Panc1 (cell line): ENCODE measurements around the gene LACTB.

ENCODE experiments used
- POLR2AphosphoS5 ChIP-seq: IDR thresholded peaks from 2 replicates; pipeline ENCODE4 v1.6.1; 2012; ENCODE audit warnings: mild to moderate bottlenecking, low read depth, low read length, moderate library complexity
- REST ChIP-seq, 2 experiments: IDR thresholded peaks; 2 replicates each; pipeline ENCODE4 v1.6.1; 2011 to 2012; ENCODE audit warnings: low read depth in 2 of 2, control low read depth in 1 of 2, low read length in 1 of 2, mild to moderate bottlenecking in 1 of 2, moderate library complexity in 1 of 2; ENCODE audit not compliant: insufficient read depth in 1 of 2
- SIN3A ChIP-seq: IDR thresholded peaks from 2 replicates; pipeline ENCODE4 v1.6.1; 2012; ENCODE audit warnings: low read depth, mild to moderate bottlenecking, low read length, moderate library complexity, borderline replicate concordance; ENCODE audit not compliant: insufficient read depth
- TCF7L2 ChIP-seq: IDR thresholded peaks from 2 replicates; pipeline ENCODE4 v1.6.1; 2011; ENCODE audit warnings: mild to moderate bottlenecking, low read depth, low read length, inconsistent platforms
- TF ChIP-seq, protein P1 (sequence below): fragments of 450-650 bp; IDR thresholded peaks from 2 replicates; pipeline ENCODE4 v1.5.1; 2017; ENCODE audit warnings: mild to moderate bottlenecking

GRCh38 chr15:63083541-63083940 lies 38.1 kb upstream of the LACTB start:
- TF ChIP-seq, protein P1, sequence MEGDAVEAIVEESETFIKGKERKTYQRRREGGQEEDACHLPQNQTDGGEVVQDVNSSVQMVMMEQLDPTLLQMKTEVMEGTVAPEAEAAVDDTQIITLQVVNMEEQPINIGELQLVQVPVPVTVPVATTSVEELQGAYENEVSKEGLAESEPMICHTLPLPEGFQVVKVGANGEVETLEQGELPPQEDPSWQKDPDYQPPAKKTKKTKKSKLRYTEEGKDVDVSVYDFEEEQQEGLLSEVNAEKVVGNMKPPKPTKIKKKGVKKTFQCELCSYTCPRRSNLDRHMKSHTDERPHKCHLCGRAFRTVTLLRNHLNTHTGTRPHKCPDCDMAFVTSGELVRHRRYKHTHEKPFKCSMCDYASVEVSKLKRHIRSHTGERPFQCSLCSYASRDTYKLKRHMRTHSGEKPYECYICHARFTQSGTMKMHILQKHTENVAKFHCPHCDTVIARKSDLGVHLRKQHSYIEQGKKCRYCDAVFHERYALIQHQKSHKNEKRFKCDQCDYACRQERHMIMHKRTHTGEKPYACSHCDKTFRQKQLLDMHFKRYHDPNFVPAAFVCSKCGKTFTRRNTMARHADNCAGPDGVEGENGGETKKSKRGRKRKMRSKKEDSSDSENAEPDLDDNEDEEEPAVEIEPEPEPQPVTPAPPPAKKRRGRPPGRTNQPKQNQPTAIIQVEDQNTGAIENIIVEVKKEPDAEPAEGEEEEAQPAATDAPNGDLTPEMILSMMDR: no peak
- TF ChIP-seq POLR2AphosphoS5 (no peak), TCF7L2 (no peak), SIN3A (no peak), REST (IDR thresholded peaks at IDR 0.05; ENCODE audit: insufficient read depth in 1 of 2, low read depth in 2 of 2, low read length in 1 of 2) (no peak)
